ENCODE data around the gene RDH14.
A peak's percentile ranks its signal among the peaks of the same experiment; 100 is the strongest.

Gene RDH14

GRCh38 chr2:18566145-18566769, 5.8 kb upstream of the RDH14 start:
- DNase-seq (ENCODE audit: low read depth in 2 of 2), result no peak

- DNase-seq (ENCODE audit: low read depth in 2 of 2), result no peak
Measured at GRCh38 chr2:18560797-18561085, 288 bp upstream of the RDH14 start.

- DNase-seq (ENCODE audit: low read depth in 2 of 2), result no peak
Measured at GRCh38 chr2:18559531-18560030, 872 bp downstream of the RDH14 start.

DNA sequence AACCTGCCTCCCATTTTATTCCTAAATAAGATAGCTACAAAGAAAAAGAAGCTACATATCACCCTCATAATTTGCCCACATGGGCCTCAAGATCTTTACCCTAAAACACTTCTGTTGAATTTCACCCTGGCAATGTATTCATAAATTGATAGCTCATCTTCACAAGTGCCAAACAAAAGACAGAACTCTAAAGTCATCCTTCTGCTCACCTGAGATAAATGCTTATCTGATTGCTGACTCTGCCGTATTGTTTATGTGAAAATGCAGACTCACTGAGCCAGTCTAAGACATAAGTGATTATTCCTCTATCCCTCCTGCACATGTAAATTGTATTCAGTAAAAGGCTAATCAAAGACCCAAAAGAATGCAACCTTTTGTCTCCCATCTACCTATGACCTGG, 2.0 kb downstream of the RDH14 start:
- DNase-seq (ENCODE audit: low read depth in 2 of 2), result no peak

- DNase-seq (ENCODE audit: low read depth in 2 of 2), result no peak
Measured at GRCh38 chr2:18557121-18557520, 3.3 kb downstream of the RDH14 start.

GRCh38 chr2:18552351-18553077, 7.9 kb downstream of the RDH14 start:
- DNase-seq (ENCODE audit: low read depth in 2 of 2), result no peak

DNA sequence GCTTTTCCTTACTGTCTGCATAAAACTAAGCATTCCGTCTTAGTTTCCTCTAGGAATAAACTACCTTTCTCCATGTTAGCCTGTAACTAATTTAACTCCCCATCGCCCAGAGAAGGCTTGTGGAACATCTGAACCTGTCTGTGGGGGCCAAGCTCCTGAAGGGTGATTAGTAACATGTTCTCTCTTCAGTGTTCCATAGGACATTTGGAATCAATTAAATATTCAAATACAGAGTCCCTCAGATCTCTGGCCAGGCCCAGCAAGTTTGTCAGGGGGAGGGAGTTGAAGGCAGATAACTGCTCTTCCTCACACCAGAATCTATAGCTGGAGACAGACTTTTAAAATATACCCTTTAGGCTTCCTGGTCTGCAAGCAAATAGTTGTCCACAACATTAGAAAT, 8.8 kb downstream of the RDH14 start:
- peak in 1 of 2 experiments; percentile 25 for DNase-seq (ENCODE audit: low read depth in 2 of 2)

DNA sequence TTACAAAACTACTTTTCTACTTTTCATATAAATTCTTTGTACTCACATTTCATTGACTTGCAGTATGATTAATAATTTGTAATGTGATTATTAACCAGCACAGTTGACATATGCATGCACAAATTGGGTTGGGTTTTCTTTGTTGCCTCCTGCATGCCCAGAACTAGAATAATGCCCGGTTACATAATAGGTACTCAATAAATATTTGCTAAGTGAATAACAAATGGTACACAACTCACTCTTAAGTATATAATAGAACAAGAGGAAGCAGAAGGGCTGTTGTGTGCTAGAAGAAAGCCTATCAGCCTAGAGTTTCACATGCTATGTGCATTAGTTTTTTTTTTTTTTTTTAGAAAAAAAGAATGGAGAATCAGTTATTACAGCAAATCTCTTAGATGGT, 9.3 kb downstream of the RDH14 start:
- DNase-seq (ENCODE audit: low read depth in 2 of 2), result no peak

DNA sequence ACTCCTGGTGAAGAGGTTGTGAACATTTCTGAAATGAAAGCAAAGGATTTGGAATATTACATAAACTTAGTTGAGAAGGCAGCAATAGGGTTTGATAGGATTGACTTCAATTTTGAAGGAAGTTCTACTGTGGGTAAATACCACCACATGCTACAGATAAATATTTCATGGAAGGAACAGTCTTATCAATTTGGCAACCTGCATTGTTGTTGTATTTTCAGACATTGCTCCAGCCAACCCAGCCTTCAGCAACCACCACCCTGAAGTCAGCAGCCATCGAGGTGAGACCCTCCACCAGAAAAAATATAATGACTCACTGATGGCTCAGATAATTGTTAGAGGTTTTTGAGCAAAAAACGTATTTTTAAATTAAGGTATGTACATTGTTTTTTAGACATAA, 10.0 kb downstream of the RDH14 start:
- DNase-seq (ENCODE audit: low read depth in 2 of 2), result no peak

GRCh38 chr2:18549083-18549482, 11.4 kb downstream of the RDH14 start:
- DNase-seq (ENCODE audit: low read depth in 2 of 2), result no peak

DNA sequence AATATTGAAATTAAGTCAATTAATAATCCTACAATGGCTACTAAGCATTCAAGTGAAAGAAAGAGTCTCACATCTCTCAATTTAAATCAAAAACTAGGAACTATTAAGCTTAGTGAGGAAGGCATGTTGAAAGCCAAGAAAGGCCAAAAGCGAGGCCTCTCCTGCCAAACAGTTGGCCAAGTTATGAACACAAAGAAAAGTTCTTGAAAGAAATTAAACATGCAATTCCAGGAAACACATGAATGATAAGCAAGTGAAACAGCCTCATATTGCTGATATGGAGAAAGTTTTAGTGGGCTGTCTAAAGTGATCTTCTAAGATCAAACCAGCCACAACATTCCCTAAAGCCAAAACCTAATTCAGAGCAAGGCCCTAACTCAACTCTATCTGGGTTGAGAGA, 11.8 kb downstream of the RDH14 start:
- DNase-seq (ENCODE audit: low read depth in 2 of 2), result no peak

DNA sequence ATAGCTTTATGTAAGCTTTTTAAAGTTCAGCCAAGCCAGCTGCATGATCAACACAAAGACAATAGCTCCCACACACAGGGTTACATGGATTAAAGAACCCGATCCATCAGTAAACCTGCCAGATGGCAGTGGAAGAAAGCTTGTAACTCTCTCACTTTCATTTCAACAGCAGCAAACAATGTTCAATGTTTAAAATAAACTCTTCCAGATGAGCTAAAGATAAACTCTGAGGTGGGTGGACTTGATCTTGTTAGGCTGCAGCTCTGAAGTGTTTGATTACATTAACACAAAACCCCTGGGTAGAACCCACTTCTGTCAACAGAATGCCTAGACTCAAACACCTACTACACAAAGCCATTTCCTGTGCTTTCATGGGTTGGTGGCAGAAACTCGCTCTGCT, 13.9 kb downstream of the RDH14 start:
- DNase-seq (ENCODE audit: low read depth in 2 of 2), result no peak

DNA sequence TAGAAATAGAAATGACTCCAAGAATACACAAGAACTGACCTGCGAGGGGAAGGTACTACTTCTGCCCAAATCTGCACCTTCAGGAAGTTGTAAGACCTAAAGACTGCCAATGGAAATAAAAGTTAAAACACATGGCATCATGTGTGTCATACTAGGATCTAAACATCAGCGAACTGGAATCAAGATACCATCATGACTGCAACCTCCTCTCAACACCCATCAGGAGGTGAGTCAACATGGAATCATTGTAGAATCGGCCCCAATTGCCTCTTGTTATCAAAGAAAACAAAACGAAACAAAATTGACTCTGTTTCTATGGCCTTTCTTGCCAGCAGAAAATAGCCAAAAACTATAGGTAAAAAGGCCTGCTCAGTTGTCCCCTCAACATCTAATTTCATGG, 15.1 kb downstream of the RDH14 start:
- no peak for DNase-seq (ENCODE audit: low read depth in 2 of 2)

GRCh38 chr2:18544171-18544570, 16.3 kb downstream of the RDH14 start:
- DNase-seq (ENCODE audit: low read depth in 2 of 2), result no peak

GRCh38 chr2:18540872-18541271, 19.6 kb downstream of the RDH14 start:
- DNase-seq (ENCODE audit: low read depth in 2 of 2), result no peak

GRCh38 chr2:18536697-18537096, 23.8 kb downstream of the RDH14 start:
- no peak for DNase-seq (ENCODE audit: low read depth in 2 of 2)

GRCh38 chr2:18536100-18536499, 24.4 kb downstream of the RDH14 start:
- no peak for DNase-seq (ENCODE audit: low read depth in 2 of 2)

GRCh38 chr2:18531194-18531593, 29.3 kb downstream of the RDH14 start:
- no peak for DNase-seq (ENCODE audit: low read depth in 2 of 2)

DNA sequence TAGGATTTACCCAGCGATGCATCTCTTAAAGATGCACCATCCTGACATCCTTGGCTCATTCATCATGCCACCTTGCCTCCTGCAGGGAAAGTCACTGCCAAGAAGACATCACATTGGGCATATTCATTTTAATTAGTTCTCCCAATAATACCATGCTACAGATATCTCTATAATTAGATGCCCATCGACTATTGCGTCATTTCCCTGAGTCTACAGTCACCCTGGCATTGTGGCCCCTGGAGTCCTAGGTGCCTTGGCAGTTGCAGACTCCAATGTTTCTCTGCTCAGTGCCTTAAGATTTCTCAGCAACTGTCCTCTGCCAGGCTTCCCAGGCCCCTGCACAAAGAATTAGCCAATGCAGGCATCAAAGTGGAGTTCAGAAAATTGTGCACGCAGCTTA, 32.6 kb downstream of the RDH14 start:
- DNase-seq (ENCODE audit: low read depth in 2 of 2), result no peak

GRCh38 chr2:18527326-18527725, 33.1 kb downstream of the RDH14 start:
- no peak for DNase-seq (ENCODE audit: low read depth in 2 of 2)

GRCh38 chr2:18526429-18526828, 34.0 kb downstream of the RDH14 start:
- DNase-seq (ENCODE audit: low read depth in 2 of 2), result no peak

- no peak for DNase-seq (ENCODE audit: low read depth in 2 of 2)
Measured at GRCh38 chr2:18525852-18526251, 34.6 kb downstream of the RDH14 start.

DNA sequence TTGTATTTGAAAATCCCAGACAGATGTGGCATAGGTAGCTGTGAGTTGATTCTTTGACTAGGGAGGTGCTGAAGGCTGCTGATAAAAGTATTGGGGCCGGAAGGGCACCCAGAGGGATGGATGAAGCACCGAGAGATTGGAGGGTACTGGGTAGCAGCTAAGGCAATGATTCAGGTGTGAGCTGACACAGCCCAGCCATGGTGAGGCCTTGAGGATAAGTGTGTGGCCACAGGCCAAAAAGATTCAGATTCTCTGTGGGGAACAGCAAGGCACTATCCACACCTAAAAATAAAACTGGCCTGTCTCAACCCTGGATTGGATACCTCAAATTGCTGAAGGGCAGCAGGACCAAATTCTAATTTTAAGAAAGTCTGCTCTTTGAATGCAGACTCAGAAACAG, 35.2 kb downstream of the RDH14 start:
- DNase-seq (ENCODE audit: low read depth in 2 of 2), result no peak
